Activated T-helper 1 cell treated with Interleukin-2 at 50 U/mL for 16 hours (primary cell): ENCODE data around the gene CDC42SE2.
"Not testable (repeated sequence)": the region's sequence is repeated elsewhere in the genome, so short reads cannot be mapped to it uniquely, and the experiment has no call there.

Experiments
- DNase-seq: peaks from one replicate; pipeline ENCODE4 v3.0.0-alpha.2; 2020; ENCODE audit warnings: low read depth

Gene CDC42SE2

GRCh38 chr5:131277875-131278740, 14.3 kb downstream of the CDC42SE2 start:
- DNase-seq = no peak

- not testable (repeated sequence) for DNase-seq
Observed at GRCh38 chr5:131278741-131279124, 14.9 kb downstream of the CDC42SE2 start.

- DNase-seq = no peak
Observed at GRCh38 chr5:131279204-131279603, 15.4 kb downstream of the CDC42SE2 start.

GRCh38 chr5:131280417-131280816, 16.6 kb downstream of the CDC42SE2 start:
- DNase-seq = no peak

- no peak for DNase-seq
Observed at GRCh38 chr5:131281133-131281867, 17.4 kb downstream of the CDC42SE2 start.

- no peak for DNase-seq
Observed at GRCh38 chr5:131281868-131282234, 18.0 kb downstream of the CDC42SE2 start.

GRCh38 chr5:131282235-131282634, 18.4 kb downstream of the CDC42SE2 start:
- no peak for DNase-seq

- DNase-seq = no peak
Observed at GRCh38 chr5:131285703-131286399, 22.0 kb downstream of the CDC42SE2 start.

- no peak for DNase-seq
Observed at GRCh38 chr5:131286400-131286715, 22.5 kb downstream of the CDC42SE2 start.

GRCh38 chr5:131288328-131288727, 24.5 kb downstream of the CDC42SE2 start:
- DNase-seq = no peak

GRCh38 chr5:131289738-131290137, 25.9 kb downstream of the CDC42SE2 start:
- no peak for DNase-seq

- DNase-seq = no peak
Observed at GRCh38 chr5:131296213-131296672, 32.4 kb downstream of the CDC42SE2 start.

- no peak for DNase-seq
Observed at GRCh38 chr5:131297886-131298285, 34.0 kb downstream of the CDC42SE2 start.

GRCh38 chr5:131299465-131299864, 35.6 kb downstream of the CDC42SE2 start:
- no peak for DNase-seq

- no peak for DNase-seq
Observed at GRCh38 chr5:131302506-131302905, 38.7 kb downstream of the CDC42SE2 start.

GRCh38 chr5:131303537-131303936, 39.7 kb downstream of the CDC42SE2 start:
- DNase-seq = no peak

- DNase-seq = no peak
Observed at GRCh38 chr5:131304414-131304813, 40.6 kb downstream of the CDC42SE2 start.

GRCh38 chr5:131305138-131305689, 41.4 kb downstream of the CDC42SE2 start:
- no peak for DNase-seq

GRCh38 chr5:131305906-131306305, 42.1 kb downstream of the CDC42SE2 start:
- no peak for DNase-seq

GRCh38 chr5:131312235-131312772, 48.5 kb downstream of the CDC42SE2 start:
- DNase-seq = peak; percentile 24

- no peak for DNase-seq
Observed at GRCh38 chr5:131316026-131316425, 52.2 kb downstream of the CDC42SE2 start.

- no peak for DNase-seq
Observed at GRCh38 chr5:131316822-131317221, 53.0 kb downstream of the CDC42SE2 start.
